CD1c-positive myeloid dendritic cell (primary cell): Measurements from ENCODE around the gene NIT2.

Experiments used
- DNase-seq: peaks from one replicate; pipeline ENCODE4 v3.0.0-alpha.2; 2016; ENCODE audit errors: extremely low spot score

Gene NIT2

GRCh38 chr3:100396967-100397366, 62.4 kb downstream of the NIT2 start:
- no peak for DNase-seq

DNA sequence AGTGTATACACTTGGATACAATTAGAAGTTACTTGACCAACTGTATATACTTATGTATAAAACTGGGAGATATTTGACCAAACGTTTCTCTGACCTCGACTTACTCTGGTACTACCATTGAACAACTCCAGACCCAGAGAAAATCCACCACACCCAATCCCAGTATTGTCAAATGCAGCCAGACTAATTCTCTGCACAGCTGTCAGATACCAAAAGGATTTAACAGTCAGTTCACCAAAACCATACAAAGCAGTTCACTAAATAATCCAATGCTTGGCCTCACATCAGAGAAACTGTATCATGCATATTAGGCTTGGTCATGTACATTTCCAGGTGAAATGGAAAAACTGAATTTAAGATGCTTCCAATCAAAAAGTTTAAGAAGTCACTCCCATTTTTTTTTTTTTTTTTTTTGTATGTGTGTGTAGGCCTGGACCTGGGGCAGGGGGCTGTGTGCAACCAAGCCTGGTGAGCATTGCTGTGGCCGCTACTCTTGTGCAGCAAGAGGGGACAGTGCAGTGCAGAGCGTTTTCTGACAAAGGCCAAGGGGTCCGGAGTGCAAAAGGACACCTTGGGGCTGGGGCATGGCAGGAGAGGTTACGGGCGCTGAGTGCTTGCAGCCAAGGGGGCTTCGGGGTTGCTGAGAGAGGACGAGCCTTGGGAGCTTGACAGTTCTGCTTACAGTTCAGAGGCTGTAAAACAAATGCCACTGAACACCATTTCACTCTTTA, 64.9 kb downstream of the NIT2 start:
- DNase-seq: no peak

DNA sequence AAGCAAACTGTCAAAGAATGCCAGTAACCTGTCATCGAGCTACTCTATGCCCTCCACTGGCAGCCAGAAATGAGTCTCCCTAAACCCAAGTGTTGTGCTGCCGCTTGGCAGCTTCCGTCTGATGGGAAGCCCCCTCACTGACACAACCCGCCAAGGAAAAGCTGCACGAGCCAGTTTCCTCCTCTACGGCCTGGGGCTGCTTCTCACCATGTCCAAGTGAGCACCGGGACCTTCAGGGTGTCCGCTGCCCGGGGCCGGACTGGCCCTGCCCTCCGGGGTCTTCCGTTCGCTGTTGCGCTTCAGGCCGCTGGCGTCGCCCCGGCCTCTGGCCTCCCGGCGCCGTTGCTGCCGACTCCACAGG, 65.8 kb downstream of the NIT2 start:
- DNase-seq: peak; percentile 40

DNA sequence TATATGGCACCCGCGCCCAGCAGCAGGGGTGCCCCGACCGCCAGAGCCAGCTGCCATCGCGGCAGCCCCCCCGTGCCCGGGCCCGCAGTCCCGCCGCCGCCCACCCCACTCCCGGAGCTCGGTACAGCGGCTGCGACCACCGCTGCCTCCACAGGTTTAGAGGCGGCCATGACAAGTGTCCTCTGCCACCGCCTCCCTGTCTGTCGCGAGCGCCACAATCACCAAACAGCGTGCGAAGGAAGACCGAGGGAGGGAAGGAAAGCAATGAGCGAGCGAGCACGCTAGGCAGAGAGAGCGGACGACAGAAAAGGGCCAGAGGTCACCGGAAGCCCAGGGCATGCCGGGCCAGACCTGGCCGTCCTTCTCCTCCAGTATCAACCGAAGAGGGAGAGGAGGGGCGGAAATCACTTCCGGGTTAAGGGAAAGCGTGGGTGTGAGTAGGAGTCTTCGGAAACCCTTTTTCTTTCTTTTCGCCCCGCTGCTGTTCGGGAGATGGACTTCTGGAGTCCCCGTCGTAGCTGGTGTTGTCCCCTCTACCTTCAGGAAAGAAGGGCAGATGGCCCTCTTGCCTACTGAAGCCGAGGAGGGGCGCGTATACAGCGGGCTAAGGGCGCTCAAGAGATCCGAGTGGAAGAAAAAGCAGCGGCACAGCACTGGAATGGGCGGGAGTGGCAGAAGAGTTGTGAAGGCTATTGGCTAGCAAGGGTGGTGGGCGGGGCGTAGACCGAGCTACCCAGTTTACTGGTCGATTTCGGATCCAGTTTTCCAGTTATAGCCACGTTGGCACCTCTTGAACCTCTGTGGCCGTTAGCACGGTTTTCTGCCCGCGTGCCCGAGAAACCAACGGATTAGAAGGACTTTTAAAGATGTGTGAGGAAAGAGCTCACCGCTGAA, 66.5 kb downstream of the NIT2 start, which contains the start of the genes LNP1 and TOMM70:
Gene LNP1, plus strand, starts transcription at position 760 of the 894 bp plus-strand sequence. CDS start 28,191 bp downstream, outside the sequence.
Gene TOMM70, minus strand, starts transcription at position 310 of the 894 bp plus-strand sequence. Its CDS starts 140 bp downstream, at position 170.
- peak; percentile 97 for DNase-seq

DNA sequence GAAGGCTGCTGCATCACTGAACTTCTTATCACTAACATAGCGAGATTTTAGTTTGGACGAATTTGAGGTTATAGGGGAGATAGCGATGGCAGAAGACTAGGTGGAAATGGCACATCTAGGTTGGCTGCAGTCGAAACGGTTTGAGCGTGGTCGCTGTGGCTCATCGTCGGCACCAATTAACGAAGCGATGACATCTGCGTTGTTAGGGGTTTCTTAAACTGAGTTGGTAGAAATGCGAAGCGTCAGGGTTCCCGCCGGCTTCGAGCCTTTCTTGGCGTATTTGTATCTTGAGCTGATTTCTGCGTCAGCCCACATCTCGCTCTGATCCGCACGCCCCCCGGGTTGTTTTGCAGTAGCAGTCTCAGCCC, 67.1 kb downstream of the NIT2 start:
- peak; percentile 46 for DNase-seq

- no peak for DNase-seq
These were observed 67.7 kb downstream of the NIT2 start for GRCh38 chr3:100402256-100402655.

DNA sequence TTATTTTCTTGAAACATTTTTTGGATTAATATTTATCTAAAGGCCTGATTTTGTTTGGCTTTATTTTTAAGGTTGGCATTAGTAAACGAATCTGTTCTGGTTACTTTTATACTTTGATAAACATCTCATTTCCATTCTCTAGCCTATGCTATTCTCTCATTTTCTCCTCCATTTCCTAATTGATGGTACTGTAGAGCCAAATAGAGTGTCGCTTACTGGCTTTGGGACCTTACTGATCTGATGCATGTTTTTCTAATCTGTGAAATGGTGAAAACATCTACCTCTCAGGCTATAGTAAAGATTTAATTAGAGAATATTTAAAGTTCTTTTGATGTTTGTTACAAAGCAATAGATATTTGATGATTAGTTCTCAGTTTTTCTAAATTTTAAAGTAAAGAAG, 68.3 kb downstream of the NIT2 start:
- DNase-seq: no peak

GRCh38 chr3:100403362-100404249, 69.0 kb downstream of the NIT2 start:
- no peak for DNase-seq

GRCh38 chr3:100404250-100404548, 69.6 kb downstream of the NIT2 start:
- no peak for DNase-seq

- DNase-seq: no peak
These were observed 72.6 kb downstream of the NIT2 start for GRCh38 chr3:100407164-100407563.

- no peak for DNase-seq
These were observed 73.5 kb downstream of the NIT2 start for GRCh38 chr3:100407977-100408532.
